ELR (cell line): ENCODE measurements around the gene TNFAIP1.
"Not testable (repeated sequence)": the region's sequence is repeated elsewhere in the genome, so short reads cannot be mapped to it uniquely, and the experiment has no call there.

ENCODE experiments used
- DNase-seq: peaks from one replicate; pipeline ENCODE4 v3.0.0-alpha.2; 2015; ENCODE audit warnings: low read depth

The TNFAIP1 gene

DNA sequence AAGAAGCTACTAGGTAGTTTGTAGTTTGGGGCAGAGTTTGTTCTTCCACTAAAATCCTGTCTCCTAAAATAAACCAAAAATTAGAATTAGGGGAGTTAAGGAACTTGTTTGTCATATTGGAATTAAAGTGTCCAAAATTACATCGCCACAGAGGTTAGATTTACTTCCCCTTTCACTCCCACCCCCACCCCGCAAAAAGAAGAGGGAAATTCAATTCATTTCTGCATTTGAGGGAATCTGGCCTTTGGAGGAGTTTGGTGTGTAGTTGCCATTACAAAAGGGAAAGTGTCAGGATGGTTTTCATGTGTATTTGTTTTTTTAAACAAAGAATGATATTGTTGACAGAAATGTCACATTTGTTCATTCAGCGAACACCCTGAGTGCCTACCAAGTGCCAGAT, 10.8 kb upstream of the TNFAIP1 start:
- DNase-seq, result no peak

DNA sequence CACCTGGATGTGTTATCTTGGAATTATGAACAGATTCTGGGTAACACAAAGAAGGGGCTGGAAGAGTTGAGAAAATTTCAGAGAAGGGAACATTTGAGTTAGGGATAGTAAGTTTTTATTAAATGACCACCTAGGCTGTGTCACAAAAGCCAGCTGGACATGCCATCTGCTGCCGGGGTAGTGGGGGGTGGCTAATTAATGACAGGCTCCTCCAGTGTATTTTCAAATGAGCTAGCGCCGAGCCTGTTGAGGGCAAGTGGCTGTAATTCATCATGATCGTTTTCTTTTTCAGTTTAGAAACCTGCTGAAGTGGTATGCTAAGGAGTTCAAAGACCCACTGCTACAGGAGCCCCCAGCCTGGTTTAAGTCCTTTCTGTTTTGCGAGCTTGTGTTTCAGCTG, 10.3 kb upstream of the TNFAIP1 start:
- no peak for DNase-seq

DNA sequence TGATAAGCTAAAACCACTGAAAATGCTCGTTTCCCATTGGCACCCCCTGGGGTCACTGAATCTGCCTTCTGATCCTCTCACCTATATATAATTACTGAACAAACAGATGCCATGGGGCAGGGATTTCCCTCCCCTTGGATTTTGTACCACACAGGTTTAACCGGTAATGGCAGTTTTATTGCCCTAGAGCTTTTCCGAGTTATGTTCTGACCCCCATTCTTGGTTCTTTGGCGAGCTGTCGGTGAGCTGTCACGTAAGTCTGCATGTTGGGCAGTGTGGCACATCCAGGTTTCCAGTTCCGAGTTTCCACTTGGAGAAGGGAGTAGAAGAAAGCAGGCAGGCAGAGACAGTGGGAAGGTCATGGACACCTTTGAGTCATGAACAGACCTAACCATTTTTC, 9.4 kb upstream of the TNFAIP1 start:
- no peak for DNase-seq

DNA sequence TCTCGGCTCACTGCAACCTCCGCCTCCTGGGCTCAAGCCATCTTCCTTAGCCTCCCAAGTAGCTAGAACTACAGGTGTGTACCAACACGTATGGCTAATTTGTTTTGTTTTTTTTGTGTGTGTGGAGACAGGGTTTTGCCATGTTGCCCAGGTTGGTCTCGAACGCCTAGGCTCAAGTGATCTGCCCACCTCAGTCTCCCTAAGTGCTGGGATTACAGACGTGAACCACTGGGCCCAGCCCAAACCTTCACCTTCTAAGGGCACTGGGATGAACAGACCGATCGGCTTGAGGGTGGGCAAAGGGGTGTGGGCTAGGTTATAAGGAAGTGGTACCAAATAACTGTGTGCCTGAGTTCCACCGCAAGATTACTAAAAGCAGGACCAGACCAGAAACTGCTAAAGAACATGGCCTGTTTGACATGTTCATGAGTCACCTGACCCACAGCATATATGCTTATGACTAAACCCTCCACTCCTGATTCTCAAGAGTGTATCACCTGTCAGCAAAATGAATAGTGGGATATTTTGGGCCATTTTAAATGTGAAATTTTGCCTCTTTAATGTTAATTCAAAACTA, 8.4 kb upstream of the TNFAIP1 start:
- DNase-seq, result peak; percentile 59

DNA sequence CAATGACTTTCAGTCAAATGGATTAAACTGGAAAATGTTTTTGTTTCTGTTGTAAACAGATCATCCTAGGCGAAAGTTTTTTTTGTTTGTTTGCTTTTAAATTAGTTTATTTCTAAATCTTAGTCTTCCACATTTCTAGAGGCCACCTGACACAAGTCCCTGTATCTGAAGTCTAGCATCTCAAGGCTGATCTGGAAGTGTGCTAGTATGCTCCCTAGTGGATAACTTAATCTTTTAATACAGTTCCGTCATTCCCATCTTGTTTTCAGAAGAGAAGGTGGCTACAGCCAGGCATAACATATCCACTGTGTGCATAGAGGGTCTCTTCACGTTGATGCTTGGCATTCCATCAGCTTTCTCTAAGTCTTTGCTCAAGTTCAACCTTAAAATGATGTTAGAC, 7.9 kb upstream of the TNFAIP1 start:
- DNase-seq, result peak; percentile 38

DNA sequence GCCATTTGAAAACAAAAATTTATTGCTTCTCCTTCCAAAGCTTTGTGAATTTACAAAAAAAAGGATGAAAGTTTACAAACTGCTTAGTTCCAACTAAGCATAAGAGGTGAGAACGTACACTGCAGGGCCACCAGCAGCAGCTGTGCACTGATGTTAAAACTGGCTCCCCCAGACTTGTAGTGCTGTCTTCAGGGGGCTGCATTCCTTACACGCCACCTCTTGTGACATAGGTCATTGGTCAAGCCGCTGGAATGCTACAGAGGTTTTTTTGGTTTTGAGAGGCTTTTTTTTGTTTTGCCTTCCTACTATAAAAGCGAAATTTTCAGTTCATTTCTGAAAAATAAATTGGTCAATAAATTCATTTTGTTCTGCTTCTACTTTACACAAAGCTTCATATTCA, 7.2 kb upstream of the TNFAIP1 start:
- no peak for DNase-seq

DNA sequence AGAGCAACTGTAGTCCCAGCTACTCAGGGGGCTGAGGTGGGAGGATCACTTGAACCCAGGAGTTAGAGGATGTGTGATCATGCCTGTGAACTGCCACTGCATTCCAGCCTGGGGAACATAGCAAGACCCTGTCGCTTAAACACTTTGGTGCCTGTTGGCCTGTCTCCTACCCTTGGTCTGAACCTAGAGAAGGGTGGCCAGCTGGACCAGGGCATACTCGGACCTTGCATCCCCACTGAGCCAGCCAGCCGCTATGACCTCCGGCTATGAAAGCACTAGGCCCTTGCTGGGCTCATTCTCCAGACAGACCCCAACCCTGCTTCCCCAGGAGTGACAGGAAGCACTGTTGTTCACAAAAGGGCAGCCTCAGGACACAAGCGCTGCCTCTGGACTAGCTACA, 4.9 kb upstream of the TNFAIP1 start:
- no peak for DNase-seq

DNA sequence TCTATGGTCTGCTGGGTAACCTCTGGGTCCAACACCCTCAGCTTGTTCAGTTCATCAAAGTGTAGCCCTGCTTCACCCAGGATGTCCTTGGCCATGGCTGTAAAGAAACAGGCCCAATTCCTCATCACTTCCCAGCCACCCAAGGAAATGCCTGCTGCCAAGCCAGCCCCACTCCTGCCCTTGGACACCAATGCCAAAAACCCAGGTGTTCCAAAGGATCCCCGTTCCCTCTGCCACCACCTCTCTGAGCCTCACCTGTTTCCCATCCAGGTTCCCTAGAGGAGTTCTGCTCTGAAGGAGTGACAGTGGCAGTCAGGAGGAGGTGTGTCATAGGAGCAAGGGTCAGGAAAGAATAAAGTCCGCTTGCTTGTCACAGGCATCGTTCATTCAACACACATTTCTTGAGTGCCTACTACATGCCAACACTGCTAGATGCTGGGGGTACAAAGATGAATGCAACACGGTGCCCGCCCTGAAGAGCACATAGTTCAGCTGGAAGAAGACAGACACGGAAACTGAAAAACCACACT, 3.6 kb upstream of the TNFAIP1 start:
- no peak for DNase-seq

DNA sequence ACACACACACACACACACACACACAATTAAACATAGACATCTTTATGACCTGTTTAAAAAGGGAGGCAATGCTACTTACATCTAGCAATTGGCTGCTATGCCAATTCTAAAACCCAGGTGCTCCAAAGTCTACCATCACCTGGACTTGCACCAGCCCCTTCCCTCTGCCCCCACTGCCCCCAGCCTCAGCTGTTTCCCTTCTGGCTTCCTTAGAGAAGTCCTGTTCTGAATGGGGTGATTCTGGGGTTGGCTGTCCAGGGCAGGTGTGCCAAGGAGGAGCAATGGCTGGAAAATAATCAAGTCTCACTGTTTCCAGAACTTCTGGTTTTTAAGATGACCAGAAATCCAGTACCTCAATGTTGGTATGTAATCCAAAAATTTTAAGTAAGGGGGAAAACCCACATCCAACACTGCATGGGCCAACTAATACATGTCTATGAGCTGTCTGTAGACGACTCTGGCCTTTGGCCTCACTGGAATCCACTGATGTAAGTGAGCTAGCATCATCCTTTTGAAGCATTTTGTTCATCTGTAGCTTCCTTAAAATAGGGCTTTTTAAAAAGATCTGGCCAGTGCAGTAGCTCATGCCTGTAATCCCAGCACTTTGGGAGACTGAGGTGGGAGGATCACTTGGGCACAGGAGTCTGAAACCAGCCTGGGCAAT, 2.3 kb upstream of the TNFAIP1 start:
- DNase-seq, result no peak

DNA sequence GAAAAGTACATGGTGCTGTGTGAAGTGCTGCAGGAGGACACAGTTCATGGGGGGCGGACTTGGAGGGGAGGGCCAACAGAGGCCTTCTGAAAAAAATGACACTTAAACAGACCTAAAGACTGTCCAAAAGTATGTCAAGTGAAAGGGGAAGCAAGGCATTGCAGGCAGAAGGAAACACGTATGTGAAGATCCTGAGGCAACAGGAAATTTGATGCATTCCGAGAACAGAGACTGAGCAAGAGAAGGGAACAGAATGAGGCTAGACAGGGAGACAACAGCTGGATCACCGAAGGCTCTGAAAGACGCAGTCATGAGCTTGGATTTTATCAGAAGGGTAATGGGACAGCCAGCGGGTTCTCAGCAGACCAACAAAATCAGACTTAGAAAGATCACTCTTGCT, 1.4 kb upstream of the TNFAIP1 start:
- no peak for DNase-seq

DNA sequence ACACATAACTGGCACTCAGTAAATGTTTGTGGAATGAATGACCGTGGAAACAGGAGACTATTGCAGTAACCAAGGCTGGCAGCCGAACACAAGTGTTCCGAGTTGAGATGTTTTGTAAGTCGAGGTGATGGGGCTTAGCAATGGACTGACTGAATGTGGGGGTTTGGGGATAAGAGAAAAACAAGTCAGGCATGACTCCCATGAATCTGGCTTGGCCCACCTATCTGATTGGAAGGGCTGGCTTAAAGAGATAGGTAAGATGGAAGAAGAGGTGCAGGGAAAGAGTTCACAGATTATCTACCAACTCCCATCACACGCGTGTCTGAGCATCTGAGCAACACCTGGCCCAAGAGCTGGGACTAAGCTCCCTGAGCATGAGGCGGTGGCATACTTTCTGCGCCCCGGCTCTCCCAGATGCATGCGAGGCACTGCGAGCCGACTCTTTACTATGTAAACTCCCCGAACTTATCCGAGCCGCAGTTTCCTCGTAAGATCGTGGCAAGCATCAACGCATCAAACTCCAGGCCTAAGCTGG, 828 bp upstream of the TNFAIP1 start:
- DNase-seq, result peak; percentile 50

DNA sequence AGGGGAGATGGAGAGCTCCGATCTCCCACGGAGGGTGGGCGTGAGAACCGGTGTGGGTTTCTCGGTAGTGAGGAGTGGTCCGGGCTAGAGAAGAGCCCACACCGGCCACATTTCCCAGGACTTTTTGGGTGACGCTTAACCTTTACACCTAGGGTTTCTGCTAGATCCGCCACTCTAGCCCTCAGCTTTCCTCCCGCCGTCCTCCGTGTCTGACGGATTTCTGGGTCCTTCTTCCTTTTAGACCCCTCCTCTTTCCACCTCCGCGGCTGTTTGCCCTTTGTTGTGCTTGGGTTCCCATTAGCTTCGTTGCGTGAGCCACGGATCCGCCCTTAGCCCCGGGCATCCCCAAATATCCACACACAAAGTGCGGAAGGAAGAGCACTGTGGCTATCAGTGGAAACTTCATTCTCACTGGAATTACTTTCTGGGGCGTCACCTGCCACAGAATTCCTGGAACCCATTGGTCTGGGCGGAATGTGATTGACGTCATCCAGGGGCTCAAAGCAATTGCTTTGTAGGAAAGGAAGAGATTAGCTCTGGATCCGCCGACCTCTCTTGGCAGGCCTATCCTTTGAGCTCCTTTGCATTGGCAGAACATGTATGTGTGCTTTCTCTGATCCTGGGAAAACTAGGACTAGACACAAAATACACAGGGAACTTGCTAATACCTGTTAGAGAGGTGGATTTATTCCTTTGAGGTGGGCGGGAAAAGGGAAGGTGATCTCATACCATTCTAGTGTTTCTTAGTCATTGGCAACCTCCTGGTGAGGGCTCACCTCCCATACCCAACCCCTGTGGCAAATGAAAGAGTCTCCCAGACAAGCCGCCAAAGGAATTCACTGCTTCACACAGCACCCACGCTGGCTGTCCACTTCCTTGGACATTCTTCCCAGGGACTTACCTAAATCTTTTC, 654 bp downstream of the TNFAIP1 start:
- peak; percentile 93 for DNase-seq

DNA sequence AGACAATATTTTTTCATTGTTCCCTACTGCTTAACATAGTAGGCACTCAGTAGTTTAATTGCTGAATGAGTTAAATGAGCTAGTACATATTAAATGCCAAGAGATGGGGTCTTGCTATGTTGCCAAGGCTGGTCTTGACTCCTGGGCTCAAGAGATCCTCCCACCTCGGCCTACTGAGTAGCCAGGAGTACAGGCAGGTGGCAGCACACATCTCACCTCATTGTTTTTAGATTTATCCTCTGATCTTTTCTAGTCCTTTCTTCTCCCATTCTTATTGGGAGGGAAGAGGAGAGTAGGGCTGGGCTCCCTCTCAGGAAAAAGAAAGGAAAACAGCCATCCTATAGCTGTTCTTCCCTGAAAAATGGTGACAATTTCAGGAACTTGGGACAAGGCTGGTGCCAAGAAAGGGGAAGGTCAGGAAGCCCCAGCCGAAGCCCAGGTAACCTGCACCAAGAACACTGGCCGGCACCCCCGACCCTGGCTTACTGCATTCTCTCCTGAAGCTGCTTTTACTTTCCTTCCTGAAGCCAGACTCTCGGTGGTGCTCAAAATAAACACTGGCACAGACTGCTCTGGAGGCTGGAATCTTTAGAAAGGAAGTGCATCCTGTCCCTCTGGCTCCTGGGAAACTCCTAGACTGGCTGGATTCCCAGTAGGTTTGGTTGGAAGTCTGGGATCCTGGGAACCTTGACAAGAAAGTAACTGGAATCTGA, 2.7 kb downstream of the TNFAIP1 start:
- peak; percentile 75 for DNase-seq

DNA sequence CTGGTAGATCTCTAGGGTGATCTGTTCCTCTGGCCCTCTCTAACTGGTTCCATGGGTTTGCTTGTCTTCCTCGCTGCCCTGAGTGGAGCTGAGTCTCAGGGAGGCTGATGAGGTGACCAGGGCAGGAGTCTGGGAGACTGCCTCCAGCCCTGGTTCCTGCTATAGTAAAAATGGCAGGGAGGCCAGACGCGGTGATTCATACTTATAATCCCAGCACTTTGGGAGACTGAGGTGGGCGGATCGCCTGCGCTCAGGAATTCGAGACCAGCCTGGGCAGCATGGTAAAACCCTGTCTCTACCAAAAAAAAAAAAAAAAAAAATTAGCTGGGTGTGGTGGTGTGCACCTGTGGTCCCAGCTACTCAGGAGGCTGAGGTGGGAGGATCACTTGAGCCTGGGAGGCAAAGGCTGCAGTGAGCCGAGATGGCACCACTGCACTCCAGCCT, 3.2 kb downstream of the TNFAIP1 start:
- DNase-seq, result not testable (repeated sequence)

DNA sequence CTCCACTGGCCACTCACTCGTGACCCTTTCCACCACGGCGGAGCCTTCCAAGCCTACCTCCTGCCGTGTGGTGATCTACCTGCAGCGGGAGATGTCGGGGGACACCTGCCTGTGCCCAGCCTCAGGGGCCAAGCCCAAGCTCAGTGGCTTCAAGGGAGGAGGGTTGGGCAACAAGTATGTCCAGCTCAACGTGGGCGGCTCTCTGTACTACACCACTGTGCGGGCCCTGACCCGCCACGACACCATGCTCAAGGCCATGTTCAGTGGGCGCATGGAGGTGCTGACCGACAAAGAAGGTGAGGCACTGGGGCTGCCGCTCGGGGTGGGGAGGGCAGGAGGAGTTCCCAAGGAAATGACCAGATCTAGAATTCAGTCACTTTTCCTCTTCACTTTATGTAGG, 3.9 kb downstream of the TNFAIP1 start:
- no peak for DNase-seq

DNA sequence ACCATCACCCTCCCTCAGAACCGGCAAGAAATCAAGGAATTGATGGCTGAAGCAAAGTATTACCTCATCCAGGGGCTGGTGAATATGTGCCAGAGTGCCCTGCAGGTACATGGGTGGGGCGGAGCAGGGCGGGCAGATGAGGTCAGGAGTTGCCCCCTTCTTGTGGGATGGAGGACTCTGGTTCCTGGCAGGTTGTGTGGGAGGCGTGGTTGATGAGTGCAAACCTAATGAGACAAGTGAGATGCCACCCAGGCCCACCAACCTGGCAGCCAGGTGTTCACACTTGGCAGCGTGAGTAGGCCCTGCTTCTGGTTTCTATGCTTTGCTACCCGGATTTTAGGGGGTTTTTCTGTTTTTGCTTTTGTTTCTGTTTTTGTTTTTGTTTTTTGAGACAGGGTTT, 4.8 kb downstream of the TNFAIP1 start:
- no peak for DNase-seq

DNA sequence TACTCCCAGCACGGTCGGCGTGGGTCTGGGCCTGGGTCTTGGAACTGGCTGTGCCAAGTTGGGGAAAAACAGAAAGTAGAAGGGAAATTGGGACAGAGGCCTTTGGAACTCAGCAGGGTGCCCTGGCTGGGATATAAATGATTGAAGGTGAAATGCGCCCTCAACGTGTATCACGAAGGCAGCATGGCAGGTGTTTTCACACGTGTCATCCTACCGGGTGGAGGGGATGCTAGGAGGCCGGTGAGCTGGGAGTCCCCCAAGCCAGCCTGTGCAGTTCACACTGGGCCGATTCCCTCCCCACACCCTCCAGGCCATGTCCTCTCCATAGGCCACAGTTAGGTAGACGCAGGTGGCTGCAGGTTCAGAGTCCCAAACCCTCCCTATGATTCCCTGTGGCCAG, 6.0 kb downstream of the TNFAIP1 start:
- DNase-seq, result no peak

DNA sequence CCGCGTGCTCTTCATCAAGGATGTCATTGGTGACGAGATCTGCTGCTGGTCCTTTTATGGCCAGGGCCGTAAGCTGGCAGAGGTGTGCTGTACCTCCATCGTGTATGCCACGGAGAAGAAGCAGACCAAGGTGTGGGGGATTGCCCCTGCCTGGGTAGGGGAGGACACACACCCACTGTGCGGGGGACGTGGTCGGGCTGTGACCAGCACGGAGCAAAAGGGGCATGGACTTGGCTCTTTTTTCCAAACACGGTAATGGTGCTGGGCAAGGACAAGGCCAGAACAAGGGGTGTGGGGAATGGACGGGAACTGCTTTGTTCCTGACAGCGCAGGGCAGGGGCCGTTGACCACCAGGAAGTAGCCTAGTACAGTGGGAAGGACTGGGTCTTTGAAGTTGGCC, 6.8 kb downstream of the TNFAIP1 start:
- DNase-seq, result no peak

DNA sequence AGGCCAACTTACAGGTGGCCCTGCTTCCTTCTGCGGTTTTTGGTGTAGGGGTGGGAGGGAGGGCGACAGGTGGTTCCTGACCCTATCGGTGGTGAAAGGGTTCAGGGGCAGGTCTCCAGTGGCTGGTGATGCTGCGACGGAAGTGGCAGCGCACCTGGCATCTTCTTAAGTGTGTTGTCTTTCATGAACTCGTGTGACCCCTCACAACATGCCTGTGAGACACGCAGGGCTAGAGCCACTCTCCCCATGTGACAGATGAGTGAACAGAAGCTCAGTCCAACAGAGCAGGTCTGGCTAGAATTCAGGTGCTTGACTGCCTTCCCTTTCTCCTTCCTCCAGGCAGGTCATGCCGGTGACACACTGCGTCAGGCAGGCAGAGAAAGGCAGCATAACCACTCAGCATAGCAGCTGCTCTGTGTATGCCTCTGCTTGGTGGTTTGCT, 8.0 kb downstream of the TNFAIP1 start:
- no peak for DNase-seq

DNA sequence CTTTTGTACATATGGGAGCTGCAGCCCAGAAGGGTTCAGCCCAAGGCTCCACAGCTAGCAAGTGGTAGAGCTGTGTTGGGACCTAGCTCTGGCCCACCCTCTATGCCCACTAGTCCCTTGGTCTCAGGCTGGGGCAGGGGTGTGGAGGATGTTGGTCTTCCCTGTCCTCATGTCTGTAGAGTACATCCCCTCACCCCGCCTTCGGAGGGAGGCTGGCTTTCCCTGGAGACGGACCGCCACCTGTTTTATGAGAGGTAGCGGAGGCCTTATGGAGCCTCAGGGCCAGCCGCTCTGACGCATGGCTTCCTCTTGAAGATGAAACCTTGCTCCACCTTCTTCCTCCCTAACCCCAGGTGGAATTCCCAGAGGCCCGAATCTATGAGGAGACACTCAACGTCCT, 8.4 kb downstream of the TNFAIP1 start:
- DNase-seq, result no peak

DNA sequence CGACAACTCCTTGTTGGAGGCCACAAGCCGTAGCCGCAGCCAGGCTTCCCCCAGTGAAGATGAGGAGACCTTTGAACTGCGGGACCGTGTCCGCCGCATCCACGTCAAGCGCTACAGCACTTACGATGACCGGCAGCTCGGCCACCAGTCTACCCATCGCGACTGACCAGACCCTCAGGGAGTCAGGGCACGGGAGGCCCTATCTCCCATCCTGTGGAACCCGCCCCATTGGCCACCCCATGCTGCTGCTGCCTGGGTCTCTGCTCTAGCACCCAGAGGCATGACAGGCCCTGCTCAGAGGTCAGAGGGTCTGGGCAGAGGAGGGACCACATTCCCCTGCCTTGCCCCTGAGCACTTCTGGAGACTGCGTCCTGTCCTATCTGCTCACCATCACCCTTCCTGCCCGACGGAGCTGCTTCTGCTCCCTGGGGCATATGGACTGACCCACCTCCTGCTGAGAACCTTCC, 8.9 kb downstream of the TNFAIP1 start:
- DNase-seq, result no peak
